ENCODE data around the gene TPSG1.
"Not testable (repeated sequence)": the region's sequence is repeated elsewhere in the genome, so short reads cannot be mapped to it uniquely, and the experiment has no call there.

The TPSG1 gene

GRCh38 chr16:1256296-1256873 is 31.3 kb upstream of the TPSG1 start:
- not testable (repeated sequence) for ATAC-seq

- ATAC-seq: not testable (repeated sequence)
Observed at GRCh38 chr16:1255276-1256122, 30.4 kb upstream of the TPSG1 start, which contains the start of gene TPSD1. Gene TPSD1 (plus strand): TSS chr16:1256069. CDS start chr16:1256281, 212 bp downstream.

GRCh38 chr16:1254821-1255220 is 29.8 kb upstream of the TPSG1 start:
- ATAC-seq: not testable (repeated sequence)

GRCh38 chr16:1253701-1254364 is 28.8 kb upstream of the TPSG1 start:
- peak in 1 of 2 donors; percentile 24 for ATAC-seq

GRCh38 chr16:1249031-1249755 is 24.1 kb upstream of the TPSG1 start:
- ATAC-seq: peak; percentile 47 to 63

GRCh38 chr16:1247903-1248537 is 23.0 kb upstream of the TPSG1 start:
- ATAC-seq: not testable (repeated sequence)

GRCh38 chr16:1245452-1246020 is 20.5 kb upstream of the TPSG1 start:
- peak in 1 of 2 donors; percentile 11 for ATAC-seq

- peak in 1 of 2 donors; percentile 23 for ATAC-seq
Observed at GRCh38 chr16:1244881-1245280, 19.8 kb upstream of the TPSG1 start.

GRCh38 chr16:1243907-1244850 is 19.1 kb upstream of the TPSG1 start:
- ATAC-seq: not testable (repeated sequence)

GRCh38 chr16:1243363-1243762 is 18.3 kb upstream of the TPSG1 start:
- not testable (repeated sequence) for ATAC-seq

GRCh38 chr16:1241081-1241480 is 16.0 kb upstream of the TPSG1 start:
- ATAC-seq: not testable (repeated sequence)

- not testable (repeated sequence) for ATAC-seq
Observed at GRCh38 chr16:1240436-1240835, 15.4 kb upstream of the TPSG1 start, which contains the start of gene TPSAB1. Gene TPSAB1 (plus strand): TSS chr16:1240705. CDS start chr16:1240939, 234 bp downstream.

GRCh38 chr16:1239575-1239974 is 14.5 kb upstream of the TPSG1 start:
- ATAC-seq: not testable (repeated sequence)

- not testable (repeated sequence) for ATAC-seq
Observed at GRCh38 chr16:1238909-1239308, 13.8 kb upstream of the TPSG1 start.

GRCh38 chr16:1237990-1238389 is 12.9 kb upstream of the TPSG1 start:
- ATAC-seq: no peak

- ATAC-seq: peak; percentile 62 to 65
Observed at GRCh38 chr16:1236659-1237058, 11.6 kb upstream of the TPSG1 start.

GRCh38 chr16:1232049-1232748 is 7.1 kb upstream of the TPSG1 start:
- peak in 1 of 2 donors; percentile 36 for ATAC-seq

- ATAC-seq: not testable (repeated sequence)
Observed at GRCh38 chr16:1231301-1231700, 6.2 kb upstream of the TPSG1 start.

- ATAC-seq: not testable (repeated sequence)
Observed at GRCh38 chr16:1230471-1231212, 5.6 kb upstream of the TPSG1 start.

Measured in activated CD4-positive, CD25-positive, alpha-beta regulatory T cell treated with anti-CD3 and anti-CD28 coated beads, Interleukin-2, amount 50 U/mL, for 24 hours (primary cell).